Mesothelial cell of epicardium (in vitro differentiated cells): ENCODE data around the gene KLHDC8A. TPM values are rescaled to one million over a fixed set of nuclear protein-coding genes. Genes with fewer than 3 reads are reported as not detected.
"Not testable (repeated sequence)": the region's sequence is repeated elsewhere in the genome, so short reads cannot be mapped to it uniquely, and the experiment has no call there.

ENCODE experiments used
- DNase-seq, 2 experiments: peaks; one replicate each; pipeline ENCODE4 v3.0.0; 2021; ENCODE audit warnings: low spot score in 2 of 2; ENCODE audit not compliant: unreplicated experiment in 2 of 2
- H3K27ac Mint-ChIP-seq: 2 replicates; pipeline ENCODE4 v1.8.0; 2021; ENCODE audit warnings: mixed read lengths
- H3K27me3 Mint-ChIP-seq: 2 replicates; pipeline ENCODE4 v1.8.0; 2021; ENCODE audit warnings: low read depth, mixed read lengths
- H3K36me3 Mint-ChIP-seq: 2 replicates; pipeline ENCODE4 v1.8.0; 2021; ENCODE audit warnings: mixed read lengths
- H3K4me1 Mint-ChIP-seq: 2 replicates; pipeline ENCODE4 v1.8.0; 2021; ENCODE audit warnings: mixed read lengths
- H3K4me3 Mint-ChIP-seq: 2 replicates; pipeline ENCODE4 v1.8.0; 2021; ENCODE audit warnings: mild to moderate bottlenecking, moderate library complexity, mixed read lengths
- H3K9me3 Mint-ChIP-seq: 2 replicates; pipeline ENCODE4 v1.8.0; 2021; ENCODE audit warnings: mixed read lengths
- total RNA-seq: library from RNA; stranded (reverse); gene quantifications from 3 replicates; pipeline ENCODE4 v1.2.1, GENCODE V29; 2021
- TF ChIP-seq, protein P1 (sequence below): fragments of 200-600 bp; sonication (generic); IDR thresholded peaks from one replicate; pipeline ENCODE4 v1.5.0; 2021; ENCODE audit warnings: antibody characterized with exemption; ENCODE audit not compliant: unreplicated experiment

KLHDC8A gene
- total RNA-seq, 1 donor from 2014 or later: 0.51 TPM

DNA sequence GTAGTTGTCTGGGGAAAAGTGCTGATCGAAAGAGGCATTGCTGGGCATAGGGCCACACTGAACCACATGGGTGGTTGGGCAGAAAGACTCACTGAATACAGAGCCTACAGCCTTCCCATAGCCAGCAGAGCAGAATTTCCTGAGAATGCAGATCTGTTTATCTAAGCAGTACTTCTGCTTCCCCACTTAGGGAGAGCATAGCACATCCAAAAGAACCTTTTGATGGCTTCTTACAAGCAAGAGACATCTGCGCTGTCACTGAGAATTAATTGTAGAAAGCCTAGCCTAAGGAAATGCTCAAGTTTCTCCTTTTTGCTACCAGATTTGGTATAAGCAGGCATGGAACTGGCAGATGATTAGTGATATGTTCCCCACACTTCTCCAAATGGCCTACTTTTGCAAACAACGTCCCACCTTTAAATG is 13.0 kb upstream of the KLHDC8A start:
- H3K4me1 Mint-ChIP-seq: peaks cover 36% of the 10 kb centered on the region

DNA sequence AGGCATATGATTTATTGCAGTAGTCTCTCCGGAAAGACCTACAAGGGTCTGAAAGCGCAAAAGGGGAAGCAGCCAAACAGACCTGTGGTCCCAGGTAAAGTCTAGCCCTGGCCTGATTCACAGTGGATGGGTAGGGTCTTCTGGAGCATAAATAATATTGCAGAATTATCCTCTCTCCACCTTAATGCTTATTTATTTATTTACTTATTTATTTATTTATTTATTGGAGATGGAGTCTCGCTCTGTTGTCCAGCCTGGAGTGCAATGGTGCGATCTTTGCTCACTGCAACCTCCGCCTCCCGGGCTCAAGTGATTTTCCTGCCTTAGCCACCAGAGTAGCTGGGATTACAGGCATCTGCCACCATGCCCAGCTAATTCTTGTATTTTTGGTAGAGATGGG is 11.8 kb upstream of the KLHDC8A start:
- no peak overlapping the region for H3K4me3 Mint-ChIP-seq
- no peaks in the 10 kb centered on the region for H3K9me3 Mint-ChIP-seq
- H3K27ac Mint-ChIP-seq: no peak overlapping the region
- TF ChIP-seq, protein P1, sequence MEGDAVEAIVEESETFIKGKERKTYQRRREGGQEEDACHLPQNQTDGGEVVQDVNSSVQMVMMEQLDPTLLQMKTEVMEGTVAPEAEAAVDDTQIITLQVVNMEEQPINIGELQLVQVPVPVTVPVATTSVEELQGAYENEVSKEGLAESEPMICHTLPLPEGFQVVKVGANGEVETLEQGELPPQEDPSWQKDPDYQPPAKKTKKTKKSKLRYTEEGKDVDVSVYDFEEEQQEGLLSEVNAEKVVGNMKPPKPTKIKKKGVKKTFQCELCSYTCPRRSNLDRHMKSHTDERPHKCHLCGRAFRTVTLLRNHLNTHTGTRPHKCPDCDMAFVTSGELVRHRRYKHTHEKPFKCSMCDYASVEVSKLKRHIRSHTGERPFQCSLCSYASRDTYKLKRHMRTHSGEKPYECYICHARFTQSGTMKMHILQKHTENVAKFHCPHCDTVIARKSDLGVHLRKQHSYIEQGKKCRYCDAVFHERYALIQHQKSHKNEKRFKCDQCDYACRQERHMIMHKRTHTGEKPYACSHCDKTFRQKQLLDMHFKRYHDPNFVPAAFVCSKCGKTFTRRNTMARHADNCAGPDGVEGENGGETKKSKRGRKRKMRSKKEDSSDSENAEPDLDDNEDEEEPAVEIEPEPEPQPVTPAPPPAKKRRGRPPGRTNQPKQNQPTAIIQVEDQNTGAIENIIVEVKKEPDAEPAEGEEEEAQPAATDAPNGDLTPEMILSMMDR: no peak
- H3K27me3 Mint-ChIP-seq: no peaks in the 10 kb centered on the region
- H3K4me1 Mint-ChIP-seq: peaks cover 24% of the 10 kb centered on the region
- DNase-seq: no peak
- H3K36me3 Mint-ChIP-seq: no peaks in the 10 kb centered on the region

More for the DNA sequence above, 13.0 kb upstream of the KLHDC8A start:
- H3K9me3 Mint-ChIP-seq: no peaks in the 10 kb centered on the region
- no peak for DNase-seq
- TF ChIP-seq, protein P1: no peak
- no peak overlapping the region for H3K4me3 Mint-ChIP-seq
- H3K27ac Mint-ChIP-seq: peak overlapping the region; percentile 30
- H3K27me3 Mint-ChIP-seq: no peaks in the 10 kb centered on the region
- no peaks in the 10 kb centered on the region for H3K36me3 Mint-ChIP-seq

GRCh38 chr1:205365945-205366463 is 9.3 kb upstream of the KLHDC8A start:
- H3K27ac Mint-ChIP-seq: peak overlapping the region; percentile 9
- H3K36me3 Mint-ChIP-seq: no peaks in the 10 kb centered on the region
- H3K27me3 Mint-ChIP-seq: peaks cover 1% of the 10 kb centered on the region
- DNase-seq: no peak
- H3K9me3 Mint-ChIP-seq: no peaks in the 10 kb centered on the region
- TF ChIP-seq, protein P1: no peak
- H3K4me1 Mint-ChIP-seq: peaks cover 7% of the 10 kb centered on the region
- H3K4me3 Mint-ChIP-seq: no peak overlapping the region

GRCh38 chr1:205365086-205365485 is 8.4 kb upstream of the KLHDC8A start:
- H3K9me3 Mint-ChIP-seq, H3K4me1 Mint-ChIP-seq, H3K27me3 Mint-ChIP-seq, DNase-seq, H3K27ac Mint-ChIP-seq, H3K4me3 Mint-ChIP-seq, H3K36me3 Mint-ChIP-seq: not testable (repeated sequence)

GRCh38 chr1:205360891-205361290 is 4.2 kb upstream of the KLHDC8A start:
- Mint-ChIP-seq H3K4me1 (peaks cover 10% of the 10 kb centered on the region), H3K27ac (no peak overlapping the region), H3K4me3 (no peak overlapping the region), H3K36me3 (no peaks in the 10 kb centered on the region), H3K27me3 (peaks cover 20% of the 10 kb centered on the region), H3K9me3 (no peaks in the 10 kb centered on the region)
- TF ChIP-seq, protein P1: no peak
- no peak for DNase-seq

- H3K36me3 Mint-ChIP-seq: no peaks in the 10 kb centered on the region
- peaks cover 20% of the 10 kb centered on the region for H3K27me3 Mint-ChIP-seq
Measured at GRCh38 chr1:205359771-205360565, 3.2 kb upstream of the KLHDC8A start.

More at GRCh38 chr1:205359771-205360565, 3.2 kb upstream of the KLHDC8A start:
- DNase-seq: no peak
- TF ChIP-seq, protein P1: no peak
- no peak overlapping the region for H3K4me3 Mint-ChIP-seq
- H3K27ac Mint-ChIP-seq: no peak overlapping the region
- no peaks in the 10 kb centered on the region for H3K9me3 Mint-ChIP-seq
- peaks cover 8% of the 10 kb centered on the region for H3K4me1 Mint-ChIP-seq
